ENCODE measurements around the gene IRAK2.

- TF ChIP-seq CTCF (conservative IDR thresholded peaks at IDR 0.05 in 1 of 2, IDR thresholded peaks at IDR 0.05 in 1 of 2; ENCODE audit: low read depth in 1 of 2, low read length in 2 of 2) (no peak), EZH2 (IDR thresholded peaks at IDR 0.05; ENCODE audit: low read length, missing control alignments) (no peak)
Observed at GRCh38 chr3:10274601-10275000, 109.9 kb downstream of the IRAK2 start.

Data from fibroblast of lung (primary cell).